Neural crest cell (in vitro differentiated cells): ENCODE data around the gene UNC13B. TPM values are rescaled to one million over a fixed set of nuclear protein-coding genes. Genes with fewer than 3 reads are reported as not detected.

Source experiments
- DNase-seq: peaks from one replicate; pipeline ENCODE4 v3.0.0; 2021; ENCODE audit warnings: low read depth, mixed read lengths, low spot score
- H3K27ac Mint-ChIP-seq: one replicate; pipeline ENCODE4 v1.8.0; 2021; ENCODE audit warnings: mild to moderate bottlenecking, mixed read lengths; ENCODE audit not compliant: unreplicated experiment
- H3K27me3 Mint-ChIP-seq: 2 replicates; pipeline ENCODE4 v1.8.0; 2021; ENCODE audit warnings: low read depth, mild to moderate bottlenecking, mixed read lengths
- H3K36me3 Mint-ChIP-seq: 2 replicates; pipeline ENCODE4 v1.8.0; 2021; ENCODE audit warnings: low read depth, mild to moderate bottlenecking, mixed read lengths
- H3K4me1 Mint-ChIP-seq: 2 replicates; pipeline ENCODE4 v1.8.0; 2021; ENCODE audit warnings: mixed read lengths
- H3K4me3 Mint-ChIP-seq: one replicate; pipeline ENCODE4 v1.8.0; 2021; ENCODE audit warnings: mild to moderate bottlenecking, mixed read lengths
- H3K9me3 Mint-ChIP-seq: 2 replicates; pipeline ENCODE4 v1.8.0; 2021; ENCODE audit warnings: mixed read lengths
- total RNA-seq: library from RNA; stranded (reverse); gene quantifications from 2 replicates; pipeline ENCODE4 v1.2.1, GENCODE V29; 2021
- TF ChIP-seq, protein P1 (sequence below): fragments of 200-600 bp; sonication (generic); conservative IDR thresholded peaks from 2 replicates; pipeline ENCODE4 v1.5.0; 2021; ENCODE audit warnings: antibody characterized with exemption, mild to moderate bottlenecking

The UNC13B gene
- total RNA-seq, 1 donor from 2014 or later: 56.9 TPM

DNA sequence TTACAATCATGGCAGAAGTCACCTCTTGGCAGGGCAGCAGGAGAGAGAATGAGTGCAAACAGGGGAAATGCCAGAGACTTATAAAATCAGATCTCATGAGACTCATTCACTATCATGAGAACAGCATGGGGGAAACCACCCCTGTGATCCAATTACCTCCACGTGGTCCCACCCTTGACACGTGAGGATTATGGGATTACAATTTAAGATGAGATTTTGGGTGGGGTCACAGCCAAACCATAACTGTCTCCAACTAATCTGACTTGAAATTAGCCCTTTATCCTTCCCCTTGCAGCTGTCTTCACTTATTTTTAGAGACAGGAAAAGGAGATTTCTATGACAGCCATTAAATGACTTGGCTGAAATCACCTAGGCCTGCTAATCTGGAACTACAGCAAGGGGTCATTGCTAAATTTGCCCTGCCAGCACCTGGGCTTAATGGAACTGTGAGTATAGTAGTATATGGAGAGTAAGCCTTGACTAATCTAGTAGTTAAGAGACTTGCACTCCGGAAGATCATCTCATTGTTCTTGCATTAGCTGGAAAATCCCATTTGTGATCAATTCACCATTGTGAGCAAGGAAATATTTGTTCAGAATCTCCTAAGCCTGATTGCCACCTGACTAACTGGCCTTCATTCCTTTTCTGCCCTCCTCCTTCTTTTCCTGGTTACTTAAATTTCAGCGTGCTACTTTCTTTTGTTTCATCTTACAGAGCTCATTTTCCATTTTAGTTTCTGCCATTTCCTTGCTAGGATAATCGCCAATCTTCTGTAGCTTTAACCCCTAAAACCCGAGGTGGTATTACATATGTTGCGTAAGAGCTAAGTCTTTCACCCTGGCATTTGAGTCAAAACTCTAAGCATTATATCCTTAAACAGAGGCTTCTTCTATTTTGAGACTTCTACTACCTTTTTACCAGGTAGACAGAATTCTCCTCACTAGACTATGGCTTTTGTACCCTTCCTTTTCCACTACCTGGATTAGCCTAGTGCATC, 262.8 kb downstream of the UNC13B start:
- Mint-ChIP-seq H3K27ac (no peak overlapping the region), H3K27me3 (no peaks in the 10 kb centered on the region), H3K36me3 (peaks cover 3% of the 10 kb centered on the region), H3K4me3 (no peak overlapping the region), H3K4me1 (peaks cover 6% of the 10 kb centered on the region), H3K9me3 (peaks cover 12% of the 10 kb centered on the region)
- TF ChIP-seq, protein P1, sequence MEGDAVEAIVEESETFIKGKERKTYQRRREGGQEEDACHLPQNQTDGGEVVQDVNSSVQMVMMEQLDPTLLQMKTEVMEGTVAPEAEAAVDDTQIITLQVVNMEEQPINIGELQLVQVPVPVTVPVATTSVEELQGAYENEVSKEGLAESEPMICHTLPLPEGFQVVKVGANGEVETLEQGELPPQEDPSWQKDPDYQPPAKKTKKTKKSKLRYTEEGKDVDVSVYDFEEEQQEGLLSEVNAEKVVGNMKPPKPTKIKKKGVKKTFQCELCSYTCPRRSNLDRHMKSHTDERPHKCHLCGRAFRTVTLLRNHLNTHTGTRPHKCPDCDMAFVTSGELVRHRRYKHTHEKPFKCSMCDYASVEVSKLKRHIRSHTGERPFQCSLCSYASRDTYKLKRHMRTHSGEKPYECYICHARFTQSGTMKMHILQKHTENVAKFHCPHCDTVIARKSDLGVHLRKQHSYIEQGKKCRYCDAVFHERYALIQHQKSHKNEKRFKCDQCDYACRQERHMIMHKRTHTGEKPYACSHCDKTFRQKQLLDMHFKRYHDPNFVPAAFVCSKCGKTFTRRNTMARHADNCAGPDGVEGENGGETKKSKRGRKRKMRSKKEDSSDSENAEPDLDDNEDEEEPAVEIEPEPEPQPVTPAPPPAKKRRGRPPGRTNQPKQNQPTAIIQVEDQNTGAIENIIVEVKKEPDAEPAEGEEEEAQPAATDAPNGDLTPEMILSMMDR: no peak
- no peak for DNase-seq

- peaks cover 6% of the 10 kb centered on the region for H3K4me1 Mint-ChIP-seq
- DNase-seq: no peak
- no peak overlapping the region for H3K27ac Mint-ChIP-seq
- peaks cover 3% of the 10 kb centered on the region for H3K36me3 Mint-ChIP-seq
- no peaks in the 10 kb centered on the region for H3K27me3 Mint-ChIP-seq
- H3K9me3 Mint-ChIP-seq: peaks cover 11% of the 10 kb centered on the region
- TF ChIP-seq, protein P1: no peak
- no peak overlapping the region for H3K4me3 Mint-ChIP-seq
Observed at GRCh38 chr9:35426627-35427026, 264.8 kb downstream of the UNC13B start.

- Mint-ChIP-seq H3K36me3 (peaks cover 3% of the 10 kb centered on the region), H3K4me3 (no peak overlapping the region), H3K27ac (no peak overlapping the region), H3K9me3 (peaks cover 9% of the 10 kb centered on the region), H3K27me3 (peaks cover 3% of the 10 kb centered on the region), H3K4me1 (no peaks in the 10 kb centered on the region)
- DNase-seq: no peak
- TF ChIP-seq, protein P1: no peak
Observed at GRCh38 chr9:35431467-35431866, 269.7 kb downstream of the UNC13B start.

GRCh38 chr9:35432076-35432475, 270.3 kb downstream of the UNC13B start:
- Mint-ChIP-seq H3K4me1 (no peaks in the 10 kb centered on the region), H3K4me3 (no peak overlapping the region), H3K27ac (no peak overlapping the region), H3K27me3 (peaks cover 3% of the 10 kb centered on the region), H3K9me3 (peaks cover 9% of the 10 kb centered on the region), H3K36me3 (peaks cover 3% of the 10 kb centered on the region)
- TF ChIP-seq, protein P1: no peak
- no peak for DNase-seq

DNA sequence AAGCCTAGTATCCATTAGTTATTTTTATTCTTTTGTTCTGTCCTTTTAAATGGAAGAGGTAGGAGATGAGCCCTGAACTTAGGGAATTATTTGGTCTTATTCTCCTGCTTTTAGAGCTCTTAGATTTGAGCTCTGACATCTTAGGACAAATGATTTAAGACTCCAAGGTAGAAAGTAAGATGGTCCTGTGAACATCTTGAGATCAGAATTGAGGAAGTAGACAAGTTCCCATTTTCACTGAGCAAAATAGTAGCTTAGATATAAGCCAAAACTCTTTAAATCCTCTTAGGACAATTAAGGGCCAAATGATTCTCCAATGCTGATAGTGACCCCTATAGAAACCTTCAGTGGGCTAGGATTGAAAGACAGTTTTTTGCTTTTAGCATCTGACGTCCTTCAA, 275.1 kb downstream of the UNC13B start:
- Mint-ChIP-seq H3K27ac (no peak overlapping the region), H3K9me3 (no peaks in the 10 kb centered on the region), H3K4me1 (no peaks in the 10 kb centered on the region), H3K27me3 (peaks cover 3% of the 10 kb centered on the region), H3K36me3 (no peaks in the 10 kb centered on the region), H3K4me3 (no peak overlapping the region)
- no peak for DNase-seq
- TF ChIP-seq, protein P1: no peak
